ENCODE data around the gene HSPA2. TPM values are rescaled to one million over a fixed set of nuclear protein-coding genes. Genes with fewer than 3 reads are reported as not detected.
A peak's percentile ranks its signal among the peaks of the same experiment; 100 is the strongest.

Gene HSPA2
- total RNA-seq, 1 experiment from 2014 or later, result 16.5 TPM

- Histone ChIP-seq H3K36me3 (ENCODE audit: low read depth, low read length) (0 out of 2 replicates have a peak, but pooled peaks cover 1% of the 10 kb centered on the region), H3K4me3 (ENCODE audit: low read length) (peak overlapping the region; percentile 82), H3K27me3 (ENCODE audit: low read length) (no peaks in the 10 kb centered on the region), H4K20me1 (ENCODE audit: low read length) (peaks cover 25% of the 10 kb centered on the region), H3K4me1 (ENCODE audit: insufficient read depth, low read length) (peaks cover 36% of the 10 kb centered on the region), H3K79me2 (ENCODE audit: low read length) (peaks cover 79% of the 10 kb centered on the region), H3K4me2 (ENCODE audit: low read length) (peak overlapping the region; percentile 97), H2AFZ (ENCODE audit: low read length) (peak overlapping the region; percentile 93), H3K27ac (ENCODE audit: low read length) (peak overlapping the region; percentile 89), H3K9me2 (replicated peaks; ENCODE audit: low read length) (no peaks in the 10 kb centered on the region), H3K9ac (ENCODE audit: low read length) (peak overlapping the region; percentile 88), H3K9me3 (ENCODE audit: low read length) (no peaks in the 10 kb centered on the region), H3F3A (ENCODE audit: low read length, unreplicated experiment) (peaks cover 6% of the 10 kb centered on the region)
- TF ChIP-seq EZH2phosphoT487 (IDR thresholded peaks at IDR 0.05; ENCODE audit: borderline replicate concordance, low read length) (no peak), CTCF (conservative IDR thresholded peaks at IDR 0.05; ENCODE audit: low read depth, low read length) (no peak)
- ATAC-seq (no peak), DNase-seq (peak; percentile 31)
- ChIA-PET CTCF (no interaction called here), POLR2A (ENCODE audit: unreplicated experiment) (interaction anchor here (0.6 to 0.7 kb wide), 4 partner anchors 12 to 389 kb away, joined by 4 to 20 read pairs (median 8); no protein-coding TSS in a partner anchor)
- intact Hi-C loops (cut with micrococcal nuclease), result loop anchor here (1.0 to 10.0 kb wide), 4 partner anchors 37 to 158 kb away; partner anchors contain the start of gene HSPA2
- TSS peak; percentile 38 for BruUV-seq (replicated peaks)
Measured at GRCh38 chr14:64502887-64503433, 37.6 kb upstream of the HSPA2 start.

GRCh38 chr14:64503434-64504309 is 36.9 kb upstream of the HSPA2 start, which contains the start of gene ZBTB25:
TSS of gene ZBTB25 (minus strand) at chr14:64503838. CDS start at chr14:64490533, 13,305 bp downstream.
- Histone ChIP-seq H3K27ac (ENCODE audit: low read length) (peak within 1 kb of the TSS; percentile 89), H3K9ac (ENCODE audit: low read length) (peak within 1 kb of the TSS; percentile 88), H3K4me3 (ENCODE audit: low read length) (peak within 1 kb of the TSS; percentile 82), H3K4me1 (ENCODE audit: insufficient read depth, low read length) (peaks cover 43% of the 10 kb centered on the region), H2AFZ (ENCODE audit: low read length) (peak within 1 kb of the TSS; percentile 93), H3F3A (ENCODE audit: low read length, unreplicated experiment) (peaks cover 6% of the 10 kb centered on the region), H4K20me1 (ENCODE audit: low read length) (peaks cover 32% of the 10 kb centered on the region), H3K79me2 (ENCODE audit: low read length) (peaks cover 87% of the 10 kb centered on the region), H3K9me2 (replicated peaks; ENCODE audit: low read length) (no peaks in the 10 kb centered on the region), H3K27me3 (ENCODE audit: low read length) (no peaks in the 10 kb centered on the region), H3K36me3 (ENCODE audit: low read depth, low read length) (no peaks in the 10 kb centered on the region), H3K4me2 (ENCODE audit: low read length) (peak within 1 kb of the TSS; percentile 97), H3K9me3 (ENCODE audit: low read length) (no peaks in the 10 kb centered on the region)
- ChIA-PET POLR2A (ENCODE audit: unreplicated experiment) (interaction anchor here (0.6 to 1.3 kb wide), 13 partner anchors 10 to 1511 kb away, joined by 4 to 53 read pairs (median 16); no protein-coding TSS in a partner anchor), CTCF (interaction anchor here (0.6 kb wide), 1 partner anchor 133 kb away, joined by 3 read pairs; no protein-coding TSS in a partner anchor)
- DNase-seq, result peak; percentile 93
- intact Hi-C loops (cut with micrococcal nuclease), result loop anchor here (1.0 to 10.0 kb wide), 4 partner anchors 37 to 159 kb away; partner anchors contain the start of gene HSPA2
- BruUV-seq (replicated peaks), result no TSS peak
- peak; percentile 63 for ATAC-seq
- TF ChIP-seq CTCF (conservative IDR thresholded peaks at IDR 0.05; ENCODE audit: low read depth, low read length), result no peak
- no peak; the same call in 1 of the 2 replicates for TF ChIP-seq EZH2phosphoT487 (IDR thresholded peaks at IDR 0.05; ENCODE audit: borderline replicate concordance, low read length)
- TF ChIP-seq EZH2 (IDR thresholded peaks at IDR 0.05; ENCODE audit: low read length, unreplicated experiment), result no peak

Measured in PC-3 (cell line).